Measurements from ENCODE around the gene HNRNPL. TPM values are rescaled to one million over a fixed set of nuclear protein-coding genes. Genes with fewer than 3 reads are reported as not detected.

The HNRNPL gene
- total RNA-seq, 4 donors from 2014 or later: 173 to 180 (median 174) TPM

- TF ChIP-seq POLR2A (IDR thresholded peaks at IDR 0.05) (peak; percentile 12 to 15), CTCF (IDR thresholded peaks at IDR 0.05) (no peak), POLR2AphosphoS5 (IDR thresholded peaks at IDR 0.05) (peak; percentile 17), EP300 (IDR thresholded peaks at IDR 0.05) (no peak)
- no peak for ATAC-seq
- 1% methylated on average over 23 of the region's 52 CpGs; no CpG with 5 or more reads in 1 of the 2 donors for WGBS, 2 donors (ENCODE audit: low coverage in 1 of 2)
Measured at GRCh38 chr19:38852231-38853044, 2.7 kb upstream of the HNRNPL start.

GRCh38 chr19:38851622-38852230 lies 1.9 kb upstream of the HNRNPL start:
- Histone ChIP-seq H3K36me3 (peaks cover 0 to 13% of the 10 kb centered on the region in 2 donors), H3K4me1 (peaks cover 0 to 43% (median 19%) of the 10 kb centered on the region in 3 donors), H3K27ac (peak overlapping the region; percentile 98 to 100 (median 100)), H3K27me3 (no peaks in the 10 kb centered on the region), H3K9me3 (no peaks in the 10 kb centered on the region), H3K4me3 (peak overlapping the region; percentile 87 to 89)
- 0% methylated on average over 11 of the region's 67 CpGs; no CpG with 5 or more reads in 1 of the 2 donors for WGBS, 2 donors (ENCODE audit: low coverage in 1 of 2)
- TF ChIP-seq CTCF (IDR thresholded peaks at IDR 0.05): no peak
- TF ChIP-seq POLR2A (IDR thresholded peaks at IDR 0.05): peak; percentile 46 to 62
- TF ChIP-seq POLR2AphosphoS5 (IDR thresholded peaks at IDR 0.05): peak; percentile 81
- peak; percentile 37 for ATAC-seq

More at GRCh38 chr19:38852231-38853044, 2.7 kb upstream of the HNRNPL start:
- H3K27ac ChIP-seq: peak overlapping the region; percentile 98 to 100 (median 100)
- peak overlapping the region; percentile 87 to 89 for H3K4me3 ChIP-seq
- H3K36me3 ChIP-seq: peaks cover 0 to 6% of the 10 kb centered on the region in 2 donors
- no peaks in the 10 kb centered on the region for H3K9me3 ChIP-seq
- no peaks in the 10 kb centered on the region for H3K27me3 ChIP-seq
- peaks cover 0 to 36% (median 18%) of the 10 kb centered on the region in 3 donors for H3K4me1 ChIP-seq

- peak overlapping the region; percentile 89 to 100 (median 100) for H3K27ac ChIP-seq
- WGBS, 2 donors (ENCODE audit: low coverage in 1 of 2): 0 to 1% methylated on average over 12 to 17 of the region's 40 CpGs
- no peak for TF ChIP-seq CTCF (IDR thresholded peaks at IDR 0.05)
- no peak for TF ChIP-seq EP300 (IDR thresholded peaks at IDR 0.05)
- TF ChIP-seq POLR2A (IDR thresholded peaks at IDR 0.05): no peak
- TF ChIP-seq POLR2AphosphoS5 (IDR thresholded peaks at IDR 0.05): no peak
- H3K9me3 ChIP-seq: no peaks in the 10 kb centered on the region
- no peak for ATAC-seq
- peaks cover 0 to 19% of the 10 kb centered on the region in 2 donors for H3K36me3 ChIP-seq
- H3K4me1 ChIP-seq: peaks cover 0 to 49% (median 19%) of the 10 kb centered on the region in 3 donors
- H3K27me3 ChIP-seq: no peaks in the 10 kb centered on the region
- H3K4me3 ChIP-seq: peak overlapping the region; percentile 87 to 89
Measured at GRCh38 chr19:38850976-38851621, 1.3 kb upstream of the HNRNPL start.

- ATAC-seq: peak; percentile 88
- peak overlapping the region; percentile 89 to 100 (median 100) for H3K27ac ChIP-seq
- peaks cover 0 to 25% of the 10 kb centered on the region in 2 donors for H3K36me3 ChIP-seq
- WGBS, 2 donors (ENCODE audit: low coverage in 1 of 2): 0 to 2% methylated on average over 1 to 6 of the region's 26 CpGs
- peak overlapping the region; percentile 87 to 89 for H3K4me3 ChIP-seq
- H3K4me1 ChIP-seq: peaks cover 0 to 55% (median 19%) of the 10 kb centered on the region in 3 donors
- H3K9me3 ChIP-seq: no peaks in the 10 kb centered on the region
- H3K27me3 ChIP-seq: no peaks in the 10 kb centered on the region
- peak in 2 of 4 experiments; percentile 70 to 86 for TF ChIP-seq CTCF (IDR thresholded peaks at IDR 0.05)
- peak; percentile 82 for TF ChIP-seq POLR2AphosphoS5 (IDR thresholded peaks at IDR 0.05)
- TF ChIP-seq POLR2A (IDR thresholded peaks at IDR 0.05): peak; percentile 64 to 73
- TF ChIP-seq EP300 (IDR thresholded peaks at IDR 0.05): no peak
Measured at GRCh38 chr19:38850436-38850975, 720 bp upstream of the HNRNPL start.
